T-cell (primary cell): ENCODE measurements around the gene XKR7. TPM values are rescaled to one million over a fixed set of nuclear protein-coding genes. Genes with fewer than 3 reads are reported as not detected.

Source experiments
- ATAC-seq, 4 experiments: fragments of 200-7000 bp in 3 of 4; fragments of 150-1000 bp in 1 of 4; cut with Tn5 transposase; replicated peaks in 1 of 4; 1 replicate in 3 of 4; 2 replicates in 1 of 4; pipeline ENCODE4 v1.10.0; 2021; ENCODE audit warnings: moderate library complexity in 3 of 4, mild to moderate bottlenecking in 2 of 4, moderate number of reproducible peaks in 1 of 4
- CTCF ChIA-PET, 2 donors: fragments of 300-600 bp; sonication (Branson Sonifier 250); formaldehyde crosslinking; loops; one replicate each; lab custom pipeline; 2022; ENCODE audit warnings: antibody characterized with exemption in 2 of 2; lab: Charles Lee
- POLR2A ChIA-PET, 2 donors: fragments of 300-600 bp; sonication (Branson Sonifier 250); formaldehyde crosslinking; loops; one replicate each; lab custom pipeline; 2022; ENCODE audit warnings: antibody characterized with exemption in 2 of 2; lab: Charles Lee
- DNase-seq, 35 experiments: peaks; one replicate each; pipeline versions ENCODE4 v3.0.0 to v3.0.0-alpha.2; 2013 to 2023
- H3K27ac ChIP-seq: one replicate; pipeline ENCODE4 v1.5.1; 2013; ENCODE audit warnings: low read length
- H3K27me3 ChIP-seq, 2 experiments: replicated peaks in 1 of 2; 1 replicate in 1 of 2; 2 replicates in 1 of 2; pipeline versions ENCODE4 v1.6.1 to v1.7.0; 2013; ENCODE audit warnings: low read length in 1 of 2, mixed read lengths in 1 of 2; ENCODE audit not compliant: control insufficient read depth in 2 of 2, insufficient read depth in 2 of 2; ENCODE audit errors: extremely low read depth in 1 of 2
- H3K36me3 ChIP-seq, 2 donors: 1 replicate in 1 of 2; 2 replicates in 1 of 2; pipeline versions ENCODE4 v1.6.1 to v1.7.0; 2013; ENCODE audit warnings: low read length in 1 of 2; ENCODE audit not compliant: control insufficient read depth in 2 of 2, insufficient read depth in 1 of 2; ENCODE audit errors: extremely low read depth in 1 of 2
- H3K4me1 ChIP-seq, 2 experiments: 1 replicate in 1 of 2; 2 replicates in 1 of 2; pipeline versions ENCODE4 v1.6.1 to v1.7.0; 2013; ENCODE audit warnings: low read length in 2 of 2, mixed read lengths in 1 of 2; ENCODE audit not compliant: insufficient read depth in 2 of 2, control insufficient read depth in 1 of 2; ENCODE audit errors: extremely low read depth in 1 of 2
- H3K4me3 ChIP-seq, 2 donors: 1 replicate in 1 of 2; 2 replicates in 1 of 2; pipeline versions ENCODE4 v1.5.1 to v1.7.0; 2013; ENCODE audit warnings: mild to moderate bottlenecking in 2 of 2, low read length in 1 of 2, moderate library complexity in 1 of 2; ENCODE audit not compliant: control insufficient read depth in 1 of 2; ENCODE audit errors: extremely low read depth in 1 of 2
- H3K9me3 ChIP-seq: 2 replicates; pipeline ENCODE4 v1.7.0; 2013
- H3K27ac Mint-ChIP-seq, 2 donors: one replicate each; pipeline ENCODE4 v1.8.0; 2020 to 2021; ENCODE audit warnings: mild to moderate bottlenecking in 2 of 2, mixed read lengths in 2 of 2
- H3K27me3 Mint-ChIP-seq, 2 donors: one replicate each; pipeline ENCODE4 v1.8.0; 2021 to 2022; ENCODE audit warnings: mixed read lengths in 2 of 2
- H3K36me3 Mint-ChIP-seq: one replicate; pipeline ENCODE4 v1.8.0; 2021; ENCODE audit warnings: mixed read lengths
- H3K4me1 Mint-ChIP-seq, 3 donors: one replicate each; pipeline ENCODE4 v1.8.0; 2020 to 2022; ENCODE audit warnings: mixed read lengths in 3 of 3, mild to moderate bottlenecking in 1 of 3
- H3K4me3 Mint-ChIP-seq, 3 donors: one replicate each; pipeline ENCODE4 v1.8.0; 2020 to 2022; ENCODE audit warnings: mild to moderate bottlenecking in 3 of 3, mixed read lengths in 3 of 3, moderate library complexity in 3 of 3
- H3K9me3 Mint-ChIP-seq, 3 donors: one replicate each; pipeline ENCODE4 v1.8.0; 2020 to 2022; ENCODE audit warnings: mixed read lengths in 3 of 3
- WGBS: methylation state at CpG from one replicate; pipeline ENCODE4 v1.1.5; 2013; ENCODE audit warnings: missing lambda C conversion rate; ENCODE audit not compliant: insufficient coverage; 5-methylcytosine and 5-hydroxymethylcytosine counted together
- total RNA-seq, 35 experiments: library from RNA in 6 of 35; stranded (reverse) in 6 of 35; fragments of 120-200 nt in 1 of 35; gene quantifications; one replicate each; pipeline versions ENCODE4 v1.2.1 to v1.2.4 and lab custom pipeline; 2013 to 2026

The XKR7 gene
- total RNA-seq, 5 donors from 2014 or later (not counting 1 experiment from before 2014, with no cell fraction given) = not detected

DNA sequence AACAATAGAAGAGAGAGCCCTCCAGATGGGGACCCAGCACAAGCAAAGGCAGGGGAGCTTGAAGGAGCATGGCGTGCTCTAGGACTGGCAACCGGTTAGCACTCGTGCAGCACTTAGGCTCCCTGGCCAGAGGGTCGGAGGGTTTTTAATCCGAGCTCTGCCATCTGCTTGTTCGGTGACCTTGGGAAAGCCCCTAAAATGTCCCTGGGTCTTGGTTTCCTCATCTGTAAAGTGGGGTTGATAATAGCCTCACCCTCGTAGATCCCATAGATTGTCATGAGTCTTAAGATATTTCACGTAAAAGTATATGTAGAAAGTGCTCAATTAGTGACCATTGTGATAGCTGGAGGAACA is 67.5 kb downstream of the XKR7 start:
- ATAC-seq = no peak
- Mint-ChIP-seq H3K4me3 (no peak overlapping the region), H3K9me3 (no peaks in the 10 kb centered on the region), H3K4me1 (peaks cover 0 to 2% (median 2%) of the 10 kb centered on the region in 3 donors), H3K27ac (no peak overlapping the region), H3K36me3 (no peaks in the 10 kb centered on the region), H3K27me3 (peaks cover 22 to 48% of the 10 kb centered on the region in 2 donors)
- Histone ChIP-seq H3K4me1 (peaks cover 0 to 8% of the 10 kb centered on the region in 2 experiments), H3K36me3 (no peaks in the 10 kb centered on the region), H3K27ac (no peak overlapping the region), H3K4me3 (no peak overlapping the region), H3K27me3 (peaks cover 0 to 57% of the 10 kb centered on the region in 2 experiments), H3K9me3 (no peaks in the 10 kb centered on the region)
- ChIA-PET POLR2A (interaction anchor here (0.5 to 0.6 kb wide), 2 partner anchors 21 to 108 kb away, joined by 3 read pairs; no protein-coding TSS in a partner anchor), CTCF (no interaction called here)
- WGBS = 90% methylated on average over 3 of the region's 8 CpGs
- no peak for DNase-seq

DNA sequence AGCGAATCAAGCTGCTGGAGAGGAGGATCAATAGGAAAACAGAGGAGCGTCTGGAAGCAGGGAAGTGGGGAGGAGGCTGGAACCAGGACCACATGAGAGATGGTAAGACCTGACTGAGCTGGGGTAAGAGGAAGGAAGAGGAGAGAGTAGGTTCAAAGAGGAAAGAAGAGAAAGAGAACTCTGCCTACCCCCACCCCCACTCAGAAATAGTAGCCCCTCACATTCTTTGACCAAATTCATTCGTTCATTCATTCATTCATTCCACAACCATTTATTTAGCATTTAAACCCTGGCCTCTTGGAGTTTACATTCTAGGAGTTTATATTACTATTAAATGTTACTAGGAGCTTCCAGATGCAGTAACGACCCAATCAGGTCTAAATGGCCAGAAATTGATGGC is 68.3 kb downstream of the XKR7 start:
- H3K36me3 ChIP-seq = no peaks in the 10 kb centered on the region
- DNase-seq (no peak), ATAC-seq (no peak)
- no peaks in the 10 kb centered on the region for H3K9me3 Mint-ChIP-seq
- H3K27ac ChIP-seq = no peak overlapping the region
- no peaks in the 10 kb centered on the region for H3K9me3 ChIP-seq
- H3K4me1 ChIP-seq = peaks cover 0 to 4% of the 10 kb centered on the region in 2 experiments
- H3K27me3 Mint-ChIP-seq = peaks cover 29 to 55% of the 10 kb centered on the region in 2 donors
- H3K27ac Mint-ChIP-seq = no peak overlapping the region
- H3K4me1 Mint-ChIP-seq = peaks cover 0 to 2% (median 2%) of the 10 kb centered on the region in 3 donors
- ChIA-PET CTCF (interaction anchor here in 1 of 2 donors (0.5 to 1.1 kb wide), 3 partner anchors 10 to 250 kb away, joined by 4 to 6 read pairs (median 5); no protein-coding TSS in a partner anchor), POLR2A (no interaction called here)
- H3K27me3 ChIP-seq = peaks cover 0 to 50% of the 10 kb centered on the region in 2 experiments
- no peaks in the 10 kb centered on the region for H3K36me3 Mint-ChIP-seq
- no peak overlapping the region for H3K4me3 ChIP-seq
- no peak overlapping the region for H3K4me3 Mint-ChIP-seq
- WGBS = 60% methylated on average over 1 of the region's 4 CpGs

DNA sequence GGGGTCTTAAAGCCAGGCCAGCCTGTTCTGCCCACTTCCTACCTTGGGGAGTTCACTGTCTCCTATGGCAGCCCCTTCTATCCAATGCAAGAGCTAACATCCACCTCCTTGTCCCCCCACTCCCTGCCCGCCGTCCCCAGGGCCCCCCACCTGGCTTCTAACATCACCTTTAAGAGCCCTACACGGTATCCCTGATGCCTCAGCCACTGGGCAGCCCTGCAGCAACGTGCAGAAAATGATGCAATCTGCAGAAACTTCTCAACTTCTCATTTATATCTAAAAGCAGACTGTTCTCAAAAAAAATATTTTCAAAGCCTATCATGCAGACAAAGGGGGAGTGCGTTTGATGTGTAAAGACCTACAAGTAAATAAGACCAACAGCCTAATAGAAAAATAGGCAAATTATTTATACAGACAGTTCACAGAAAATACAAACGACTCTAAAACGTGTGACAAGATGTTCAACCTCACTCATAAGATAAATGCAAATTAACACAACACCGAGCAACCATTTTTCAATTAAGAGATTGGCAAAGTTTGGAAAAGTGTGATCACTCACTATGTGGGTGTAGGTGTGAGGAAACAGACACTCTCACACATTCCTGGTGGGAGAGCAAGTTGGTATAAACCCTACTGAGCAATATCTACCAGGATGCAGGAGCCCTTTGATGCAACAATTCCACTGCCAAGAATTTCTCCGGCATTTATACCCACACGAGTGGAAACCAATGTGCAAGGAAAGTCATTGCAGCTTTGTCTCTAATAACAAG is 69.0 kb downstream of the XKR7 start:
- no peak overlapping the region for H3K4me3 ChIP-seq
- Mint-ChIP-seq H3K36me3 (no peaks in the 10 kb centered on the region), H3K4me1 (peaks cover 0 to 2% (median 0%) of the 10 kb centered on the region in 3 donors), H3K27ac (no peak overlapping the region), H3K4me3 (no peak overlapping the region), H3K27me3 (peaks cover 32 to 58% of the 10 kb centered on the region in 2 donors), H3K9me3 (no peaks in the 10 kb centered on the region)
- ATAC-seq (no peak), DNase-seq (no peak)
- POLR2A ChIA-PET = no interaction called here
- no peak overlapping the region for H3K27ac ChIP-seq
- CTCF ChIA-PET = interaction anchor here in 1 of 2 donors (0.5 to 1.1 kb wide), 3 partner anchors 11 to 250 kb away, joined by 4 to 6 read pairs (median 5); no protein-coding TSS in a partner anchor
- WGBS = 52% methylated on average over 4 of the region's 10 CpGs
- H3K36me3 ChIP-seq = no peaks in the 10 kb centered on the region
- H3K4me1 ChIP-seq = no peaks in the 10 kb centered on the region
- no peaks in the 10 kb centered on the region for H3K9me3 ChIP-seq
- H3K27me3 ChIP-seq = peaks cover 0 to 44% of the 10 kb centered on the region in 2 experiments

DNA sequence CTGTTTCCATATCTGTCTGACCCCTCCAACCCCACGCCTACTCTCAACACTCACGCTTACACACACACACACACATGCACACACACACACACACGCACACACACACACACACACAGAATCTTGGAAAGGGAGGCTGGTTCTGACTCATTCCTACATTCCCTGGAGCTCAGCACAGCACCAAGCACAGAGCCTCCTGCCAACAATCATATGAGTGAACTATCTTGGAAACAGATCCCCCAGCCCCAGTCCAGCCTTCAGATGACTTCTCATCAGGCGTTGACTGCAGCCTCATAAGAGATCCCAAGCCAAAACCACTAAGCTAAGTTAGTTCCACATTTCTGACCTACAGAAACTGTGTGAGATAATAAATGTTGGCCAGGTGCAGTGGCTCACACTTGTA is 70.0 kb downstream of the XKR7 start:
- ATAC-seq (no peak), DNase-seq (no peak)
- 71% methylated on average over 3 of the region's 4 CpGs for WGBS
- H3K27me3 ChIP-seq = peaks cover 0 to 43% of the 10 kb centered on the region in 2 experiments
- no peaks in the 10 kb centered on the region for H3K36me3 Mint-ChIP-seq
- no peak overlapping the region for H3K4me3 ChIP-seq
- ChIA-PET CTCF (interaction anchor here in 1 of 2 donors (0.5 kb wide), 1 partner anchor 1755 kb away, joined by 4 read pairs; no protein-coding TSS in a partner anchor), POLR2A (no interaction called here)
- no peak overlapping the region for H3K27ac Mint-ChIP-seq
- H3K36me3 ChIP-seq = no peaks in the 10 kb centered on the region
- H3K27me3 Mint-ChIP-seq = peaks cover 38 to 55% of the 10 kb centered on the region in 2 donors
- no peak overlapping the region for H3K4me3 Mint-ChIP-seq
- H3K4me1 ChIP-seq = no peaks in the 10 kb centered on the region
- no peak overlapping the region for H3K27ac ChIP-seq
- no peaks in the 10 kb centered on the region for H3K9me3 ChIP-seq
- H3K9me3 Mint-ChIP-seq = no peaks in the 10 kb centered on the region
- peaks cover 0 to 2% (median 0%) of the 10 kb centered on the region in 3 donors for H3K4me1 Mint-ChIP-seq

DNA sequence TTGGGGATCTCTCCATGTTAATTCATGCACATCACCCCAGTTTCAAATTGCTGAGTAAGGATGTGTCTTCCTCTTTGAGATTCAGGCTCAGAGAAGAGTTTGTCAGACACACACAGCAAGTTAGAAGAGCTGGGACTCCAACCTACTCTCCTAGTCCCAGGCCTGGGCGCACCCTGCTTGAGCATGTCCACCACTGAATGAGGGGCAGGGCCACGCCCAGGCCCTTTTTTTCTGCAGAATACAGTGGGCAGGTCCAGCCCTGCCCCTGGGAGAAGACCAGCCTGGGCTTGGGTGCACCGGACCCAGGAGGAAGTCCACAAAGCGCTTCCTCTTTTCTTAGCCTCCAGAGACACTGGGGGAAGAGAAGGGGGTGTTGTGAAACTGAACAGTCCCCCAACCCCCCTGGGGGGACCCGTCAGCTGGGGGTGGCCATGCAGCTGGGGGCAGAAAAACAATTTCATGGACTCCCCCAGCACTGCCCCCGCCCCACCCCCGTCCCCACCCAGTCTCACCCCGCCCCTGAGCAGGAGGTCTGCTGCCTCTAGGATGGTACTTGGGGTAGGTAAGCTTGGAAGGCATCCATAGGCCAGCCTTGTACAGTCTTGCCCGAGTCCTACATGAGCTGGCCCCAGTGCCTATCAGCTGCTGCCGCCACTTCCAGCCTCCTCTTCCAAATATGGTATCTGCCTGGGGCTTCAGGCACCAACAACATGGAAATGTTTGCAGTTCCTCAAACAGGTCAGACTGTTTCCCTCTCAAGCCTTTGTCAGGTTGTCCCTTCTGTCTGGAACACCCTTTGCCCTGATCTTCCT is 72.4 kb downstream of the XKR7 start:
- Mint-ChIP-seq H3K27ac (no peak overlapping the region), H3K27me3 (peaks cover 33 to 46% of the 10 kb centered on the region in 2 donors), H3K4me1 (peaks cover 0 to 2% (median 0%) of the 10 kb centered on the region in 3 donors), H3K36me3 (no peaks in the 10 kb centered on the region), H3K9me3 (no peaks in the 10 kb centered on the region), H3K4me3 (no peak overlapping the region)
- no peak overlapping the region for H3K4me3 ChIP-seq
- no peak overlapping the region for H3K27ac ChIP-seq
- H3K4me1 ChIP-seq = no peaks in the 10 kb centered on the region
- no peaks in the 10 kb centered on the region for H3K36me3 ChIP-seq
- peak in 1 of 4 experiments; percentile 37 for ATAC-seq
- H3K27me3 ChIP-seq = peaks cover 0 to 26% of the 10 kb centered on the region in 2 experiments
- no peaks in the 10 kb centered on the region for H3K9me3 ChIP-seq
- 18% methylated on average over 3 of the region's 10 CpGs for WGBS
- ChIA-PET POLR2A (interaction anchor here in 1 of 2 donors (0.7 kb wide), 2 partner anchors 57 to 974 kb away, joined by 3 to 5 read pairs; no protein-coding TSS in a partner anchor), CTCF (interaction anchor here in 1 of 2 donors (1.0 kb wide), 1 partner anchor 9 kb away, joined by 3 read pairs; no protein-coding TSS in a partner anchor)
- peak in 1 of 35 experiments; percentile 40 for DNase-seq

DNA sequence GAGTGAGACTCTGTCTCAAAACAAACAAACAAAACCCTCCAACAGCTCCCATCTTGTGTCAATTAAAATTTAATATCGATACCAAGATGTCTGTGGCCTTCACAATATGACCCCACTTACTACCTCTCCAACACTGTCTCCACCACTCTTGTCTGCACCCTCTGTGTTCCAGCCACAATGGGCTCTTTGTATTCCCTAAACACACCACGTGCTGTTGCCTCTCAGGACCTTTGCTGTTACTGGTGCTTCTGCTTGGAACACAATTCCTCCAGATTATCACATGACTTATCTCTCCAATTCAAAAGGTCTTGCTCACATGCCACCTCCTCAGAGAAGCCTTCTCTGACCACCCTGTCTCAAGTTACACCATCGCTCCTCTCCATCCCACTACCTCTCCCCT is 78.0 kb downstream of the XKR7 start:
- H3K4me3 Mint-ChIP-seq = no peak overlapping the region
- ChIA-PET POLR2A (no interaction called here), CTCF (no interaction called here)
- peaks cover 2 to 4% (median 4%) of the 10 kb centered on the region in 3 donors for H3K4me1 Mint-ChIP-seq
- Histone ChIP-seq H3K9me3 (no peaks in the 10 kb centered on the region), H3K27ac (no peak overlapping the region), H3K36me3 (no peaks in the 10 kb centered on the region), H3K27me3 (peaks cover 0 to 21% of the 10 kb centered on the region in 2 experiments), H3K4me1 (no peaks in the 10 kb centered on the region), H3K4me3 (no peak overlapping the region)
- WGBS = 72% methylated on average over 3 of the region's 3 CpGs
- H3K27me3 Mint-ChIP-seq = peaks cover 45 to 55% of the 10 kb centered on the region in 2 donors
- DNase-seq (no peak), ATAC-seq (no peak)
- no peak overlapping the region for H3K27ac Mint-ChIP-seq
- no peaks in the 10 kb centered on the region for H3K36me3 Mint-ChIP-seq
- H3K9me3 Mint-ChIP-seq = no peaks in the 10 kb centered on the region
